ENCODE data around the gene RSPO3.

GRCh38 chr6:127192911-127193541 lies 74.6 kb downstream of the RSPO3 start:
- TF ChIP-seq YY1 (IDR thresholded peaks at IDR 0.05; ENCODE audit: extremely low read depth, insufficient replicate concordance, low read depth, low read length): no peak
- no peak for TF ChIP-seq POLR2A (IDR thresholded peaks at IDR 0.05; ENCODE audit: borderline replicate concordance, extremely low read depth, insufficient read depth, insufficient read length)
- TF ChIP-seq, protein P1, sequence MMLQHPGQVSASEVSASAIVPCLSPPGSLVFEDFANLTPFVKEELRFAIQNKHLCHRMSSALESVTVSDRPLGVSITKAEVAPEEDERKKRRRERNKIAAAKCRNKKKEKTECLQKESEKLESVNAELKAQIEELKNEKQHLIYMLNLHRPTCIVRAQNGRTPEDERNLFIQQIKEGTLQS (IDR thresholded peaks at IDR 0.05): no peak
- TF ChIP-seq POLR2AphosphoS5 (IDR thresholded peaks at IDR 0.05; ENCODE audit: low read depth, low read length): no peak
- no peak for TF ChIP-seq JUND (IDR thresholded peaks at IDR 0.05)
- no peak for TF ChIP-seq ZFX (IDR thresholded peaks at IDR 0.05)
- TF ChIP-seq, protein P2, sequence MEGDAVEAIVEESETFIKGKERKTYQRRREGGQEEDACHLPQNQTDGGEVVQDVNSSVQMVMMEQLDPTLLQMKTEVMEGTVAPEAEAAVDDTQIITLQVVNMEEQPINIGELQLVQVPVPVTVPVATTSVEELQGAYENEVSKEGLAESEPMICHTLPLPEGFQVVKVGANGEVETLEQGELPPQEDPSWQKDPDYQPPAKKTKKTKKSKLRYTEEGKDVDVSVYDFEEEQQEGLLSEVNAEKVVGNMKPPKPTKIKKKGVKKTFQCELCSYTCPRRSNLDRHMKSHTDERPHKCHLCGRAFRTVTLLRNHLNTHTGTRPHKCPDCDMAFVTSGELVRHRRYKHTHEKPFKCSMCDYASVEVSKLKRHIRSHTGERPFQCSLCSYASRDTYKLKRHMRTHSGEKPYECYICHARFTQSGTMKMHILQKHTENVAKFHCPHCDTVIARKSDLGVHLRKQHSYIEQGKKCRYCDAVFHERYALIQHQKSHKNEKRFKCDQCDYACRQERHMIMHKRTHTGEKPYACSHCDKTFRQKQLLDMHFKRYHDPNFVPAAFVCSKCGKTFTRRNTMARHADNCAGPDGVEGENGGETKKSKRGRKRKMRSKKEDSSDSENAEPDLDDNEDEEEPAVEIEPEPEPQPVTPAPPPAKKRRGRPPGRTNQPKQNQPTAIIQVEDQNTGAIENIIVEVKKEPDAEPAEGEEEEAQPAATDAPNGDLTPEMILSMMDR (IDR thresholded peaks at IDR 0.05 in 2 of 3, conservative IDR thresholded peaks at IDR 0.05 in 1 of 3; ENCODE audit: borderline replicate concordance in 1 of 3, insufficient read depth in 1 of 3, low read depth in 2 of 3, low read length in 2 of 3): no peak
- no peak for TF ChIP-seq FOSL1 (IDR thresholded peaks at IDR 0.05; ENCODE audit: low read depth)
- no peak for TF ChIP-seq EZH2 (IDR thresholded peaks at IDR 0.05)
- TF ChIP-seq REST (IDR thresholded peaks at IDR 0.05; ENCODE audit: low read depth): no peak
- TF ChIP-seq ZNF274 (IDR thresholded peaks at IDR 0.05; ENCODE audit: low read depth, low read length): no peak
- no peak for TF ChIP-seq SRF (IDR thresholded peaks at IDR 0.05; ENCODE audit: low read depth)
